GM19452 (cell line): ENCODE results near the gene HOXA3.

Experiments used
- ATAC-seq: cut with Tn5 transposase; IDR thresholded peaks from one replicate; pipeline ENCODE4 v1.9.1; 2021; ENCODE audit not compliant: unreplicated experiment

HOXA3 gene

GRCh38 chr7:27189997-27190748, 37.8 kb upstream of the HOXA3 start:
- ATAC-seq = no peak

GRCh38 chr7:27189295-27189996, 37.1 kb upstream of the HOXA3 start:
- ATAC-seq = no peak

- ATAC-seq = no peak
These were observed 36.3 kb upstream of the HOXA3 start for GRCh38 chr7:27188386-27189294.

- no peak for ATAC-seq
These were observed 35.3 kb upstream of the HOXA3 start for GRCh38 chr7:27187475-27188385.

GRCh38 chr7:27186668-27187474, 34.5 kb upstream of the HOXA3 start:
- ATAC-seq = no peak

- no peak for ATAC-seq
These were observed 33.7 kb upstream of the HOXA3 start for GRCh38 chr7:27185854-27186667.

GRCh38 chr7:27185013-27185853, 32.9 kb upstream of the HOXA3 start, which contains the start of gene HOXA11:
TSS of gene HOXA11 (minus strand) at chr7:27185232. CDS start at chr7:27185144, 88 bp downstream.
- no peak for ATAC-seq

GRCh38 chr7:27184337-27185012, 32.1 kb upstream of the HOXA3 start:
- no peak for ATAC-seq

- ATAC-seq = no peak
These were observed 31.4 kb upstream of the HOXA3 start for GRCh38 chr7:27183682-27184336.

GRCh38 chr7:27182861-27183681, 30.7 kb upstream of the HOXA3 start:
- no peak for ATAC-seq

GRCh38 chr7:27182285-27182841, 30.0 kb upstream of the HOXA3 start:
- no peak for ATAC-seq

- no peak for ATAC-seq
These were observed 29.5 kb upstream of the HOXA3 start for GRCh38 chr7:27181795-27182275.

GRCh38 chr7:27180431-27181420, 28.3 kb upstream of the HOXA3 start:
- ATAC-seq = no peak
